Measurements from ENCODE around the gene AMOT.
"Not testable (repeated sequence)": the region's sequence is repeated elsewhere in the genome, so short reads cannot be mapped to it uniquely, and the experiment has no call there.

Gene AMOT, protein sequence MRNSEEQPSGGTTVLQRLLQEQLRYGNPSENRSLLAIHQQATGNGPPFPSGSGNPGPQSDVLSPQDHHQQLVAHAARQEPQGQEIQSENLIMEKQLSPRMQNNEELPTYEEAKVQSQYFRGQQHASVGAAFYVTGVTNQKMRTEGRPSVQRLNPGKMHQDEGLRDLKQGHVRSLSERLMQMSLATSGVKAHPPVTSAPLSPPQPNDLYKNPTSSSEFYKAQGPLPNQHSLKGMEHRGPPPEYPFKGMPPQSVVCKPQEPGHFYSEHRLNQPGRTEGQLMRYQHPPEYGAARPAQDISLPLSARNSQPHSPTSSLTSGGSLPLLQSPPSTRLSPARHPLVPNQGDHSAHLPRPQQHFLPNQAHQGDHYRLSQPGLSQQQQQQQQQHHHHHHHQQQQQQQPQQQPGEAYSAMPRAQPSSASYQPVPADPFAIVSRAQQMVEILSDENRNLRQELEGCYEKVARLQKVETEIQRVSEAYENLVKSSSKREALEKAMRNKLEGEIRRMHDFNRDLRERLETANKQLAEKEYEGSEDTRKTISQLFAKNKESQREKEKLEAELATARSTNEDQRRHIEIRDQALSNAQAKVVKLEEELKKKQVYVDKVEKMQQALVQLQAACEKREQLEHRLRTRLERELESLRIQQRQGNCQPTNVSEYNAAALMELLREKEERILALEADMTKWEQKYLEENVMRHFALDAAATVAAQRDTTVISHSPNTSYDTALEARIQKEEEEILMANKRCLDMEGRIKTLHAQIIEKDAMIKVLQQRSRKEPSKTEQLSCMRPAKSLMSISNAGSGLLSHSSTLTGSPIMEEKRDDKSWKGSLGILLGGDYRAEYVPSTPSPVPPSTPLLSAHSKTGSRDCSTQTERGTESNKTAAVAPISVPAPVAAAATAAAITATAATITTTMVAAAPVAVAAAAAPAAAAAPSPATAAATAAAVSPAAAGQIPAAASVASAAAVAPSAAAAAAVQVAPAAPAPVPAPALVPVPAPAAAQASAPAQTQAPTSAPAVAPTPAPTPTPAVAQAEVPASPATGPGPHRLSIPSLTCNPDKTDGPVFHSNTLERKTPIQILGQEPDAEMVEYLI

DNA sequence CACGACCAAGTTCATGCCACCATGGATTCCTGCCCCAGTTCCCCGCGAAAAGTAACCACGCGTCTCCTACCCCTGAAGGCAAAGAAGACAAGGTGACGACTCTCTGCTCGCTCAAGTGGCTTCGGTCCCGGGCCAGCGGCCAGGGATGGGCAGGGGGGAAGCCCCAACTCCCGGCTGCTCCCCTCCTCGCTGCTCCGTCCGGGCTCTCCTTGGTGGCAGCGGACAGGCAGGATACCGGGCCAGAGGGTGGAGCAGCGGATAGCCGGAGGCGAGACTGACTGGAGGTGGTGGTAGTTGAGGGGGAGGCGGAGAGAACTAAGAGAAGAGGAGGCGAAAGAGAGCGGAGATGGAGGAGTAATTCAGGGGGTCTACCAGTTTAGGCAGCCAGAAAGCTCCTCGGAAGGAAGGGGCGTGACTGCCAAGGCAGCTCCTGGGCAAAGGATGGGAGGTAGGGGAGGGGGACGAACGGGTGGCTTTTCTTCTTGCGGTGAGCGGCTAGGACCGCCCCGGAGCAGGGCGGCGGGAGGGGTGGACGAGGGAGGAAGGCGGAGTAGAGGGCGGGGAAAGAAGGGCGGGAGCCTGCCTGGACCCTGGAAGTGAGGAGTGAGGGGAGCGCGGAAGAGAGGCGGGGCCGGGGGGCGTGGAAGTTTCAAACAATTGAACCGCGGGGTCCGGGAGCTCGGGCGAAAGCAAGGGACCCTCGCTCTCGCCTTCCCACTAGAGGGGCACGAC, at the start of gene AMOT:
Gene AMOT (minus strand): TSS at position 450 of the 732 bp plus-strand sequence. CDS start 17,705 bp downstream, outside the sequence.
- no peak for DNase-seq (ENCODE audit: extremely low spot score, insufficient read length, low read depth)
- FAIRE-seq, result no peak

GRCh38 chrX:112889400-112889799, 48.8 kb upstream of the AMOT start:
- no peak for DNase-seq (ENCODE audit: extremely low spot score, insufficient read length, low read depth)
- FAIRE-seq, result peak; percentile 77

DNA sequence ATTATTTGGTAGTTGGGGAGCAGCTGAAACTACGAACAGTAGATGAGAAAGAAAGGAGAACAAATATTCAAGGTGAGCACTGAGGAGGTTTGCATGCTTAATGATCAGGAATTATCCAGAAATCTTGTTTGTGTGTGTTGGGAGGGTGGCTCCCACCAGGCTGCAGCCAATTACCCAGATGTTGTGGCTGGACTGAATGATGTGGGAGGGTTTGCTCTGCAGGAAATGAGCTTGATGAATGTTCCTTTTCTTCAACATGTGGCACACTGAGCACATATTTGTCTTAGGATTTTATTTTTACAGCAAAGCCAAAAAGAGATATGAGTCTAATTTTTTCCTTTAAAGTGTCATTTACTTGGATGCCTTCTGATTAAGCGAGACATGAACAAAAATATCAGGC, 48.3 kb upstream of the AMOT start:
- DNase-seq (ENCODE audit: extremely low spot score, insufficient read length, low read depth) (no peak), FAIRE-seq (no peak)

DNA sequence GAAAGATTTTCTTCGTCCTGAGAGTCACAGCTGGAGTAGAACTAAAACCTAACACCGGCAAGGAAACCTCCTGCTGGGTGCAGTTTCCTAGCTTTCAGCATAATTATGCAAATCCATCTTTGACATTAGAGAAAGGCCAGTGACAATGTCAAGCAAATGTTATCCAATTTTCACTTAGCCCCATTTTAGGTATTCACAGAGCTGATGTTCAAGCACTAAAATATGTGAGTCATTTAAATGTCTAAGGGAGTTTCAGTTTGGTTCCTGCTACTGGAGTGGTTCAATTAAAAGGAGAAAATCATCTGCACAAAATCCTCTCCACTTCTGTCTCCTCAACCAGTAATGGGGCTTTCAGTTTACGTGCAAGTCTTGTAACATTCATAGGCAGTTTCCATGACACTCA, 37.1 kb upstream of the AMOT start:
- DNase-seq (ENCODE audit: extremely low spot score, insufficient read length, low read depth) (no peak), FAIRE-seq (peak; percentile 78)

DNA sequence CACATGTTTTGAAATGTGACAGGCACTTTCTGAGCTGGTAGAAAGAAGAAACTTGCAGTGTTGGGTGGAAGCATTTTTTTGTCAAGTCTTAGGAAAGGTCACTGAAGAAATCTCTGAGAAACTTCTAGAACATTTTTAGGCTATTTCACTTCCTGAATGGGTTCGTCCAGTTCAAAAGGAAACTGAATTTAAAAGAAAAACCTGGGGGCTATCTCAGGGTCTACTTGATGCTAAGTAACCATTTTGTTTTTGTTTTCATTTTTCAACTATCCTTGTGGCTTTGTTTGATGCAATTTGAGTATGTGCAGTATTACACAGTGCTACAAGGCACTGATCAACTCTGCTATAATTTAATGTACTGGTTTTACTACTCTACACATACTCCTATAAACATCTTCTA, 34.0 kb upstream of the AMOT start:
- DNase-seq (ENCODE audit: extremely low spot score, insufficient read length, low read depth) (no peak), FAIRE-seq (no peak)

GRCh38 chrX:112874175-112874574, 33.5 kb upstream of the AMOT start:
- DNase-seq (ENCODE audit: extremely low spot score, insufficient read length, low read depth) (no peak), FAIRE-seq (no peak)

- DNase-seq (ENCODE audit: extremely low spot score, insufficient read length, low read depth) (no peak), FAIRE-seq (no peak)
These were observed 28.0 kb upstream of the AMOT start for GRCh38 chrX:112868586-112868985.

GRCh38 chrX:112867570-112867969, 26.9 kb upstream of the AMOT start:
- DNase-seq (ENCODE audit: extremely low spot score, insufficient read length, low read depth), result no peak
- peak; percentile 33 for FAIRE-seq

- no peak for DNase-seq (ENCODE audit: extremely low spot score, insufficient read length, low read depth)
- FAIRE-seq, result no peak
These were observed 25.5 kb upstream of the AMOT start for GRCh38 chrX:112866175-112866574.

GRCh38 chrX:112865464-112866025, 24.9 kb upstream of the AMOT start:
- DNase-seq (ENCODE audit: extremely low spot score, insufficient read length, low read depth) (no peak), FAIRE-seq (no peak)

DNA sequence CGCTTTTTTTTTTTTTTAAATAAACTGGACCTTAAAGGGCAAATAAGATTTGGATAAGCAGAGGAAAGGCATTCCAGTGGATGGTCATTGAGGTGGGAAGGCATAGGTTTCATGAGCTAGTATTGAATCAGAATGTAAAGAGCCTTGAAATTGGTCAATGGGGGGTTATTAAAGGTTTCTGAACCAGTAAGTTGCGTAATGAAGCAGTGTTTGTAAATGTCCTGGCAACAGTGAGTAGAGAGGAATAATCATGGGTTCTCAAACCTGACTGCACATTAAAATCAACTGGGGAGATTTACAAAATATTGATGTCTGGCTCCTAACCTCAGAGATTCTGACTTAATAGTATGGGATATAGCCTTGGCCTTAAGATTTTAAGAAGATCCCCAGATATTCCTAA, 23.2 kb upstream of the AMOT start:
- no peak for FAIRE-seq
- no peak for DNase-seq (ENCODE audit: extremely low spot score, insufficient read length, low read depth)

GRCh38 chrX:112857478-112857878, 16.8 kb upstream of the AMOT start:
- FAIRE-seq (no peak), DNase-seq (ENCODE audit: extremely low spot score, insufficient read length, low read depth) (no peak)

- not testable (repeated sequence) for DNase-seq (ENCODE audit: extremely low spot score, insufficient read length, low read depth); FAIRE-seq
These were observed 14.3 kb upstream of the AMOT start for GRCh38 chrX:112854901-112855300.

DNA sequence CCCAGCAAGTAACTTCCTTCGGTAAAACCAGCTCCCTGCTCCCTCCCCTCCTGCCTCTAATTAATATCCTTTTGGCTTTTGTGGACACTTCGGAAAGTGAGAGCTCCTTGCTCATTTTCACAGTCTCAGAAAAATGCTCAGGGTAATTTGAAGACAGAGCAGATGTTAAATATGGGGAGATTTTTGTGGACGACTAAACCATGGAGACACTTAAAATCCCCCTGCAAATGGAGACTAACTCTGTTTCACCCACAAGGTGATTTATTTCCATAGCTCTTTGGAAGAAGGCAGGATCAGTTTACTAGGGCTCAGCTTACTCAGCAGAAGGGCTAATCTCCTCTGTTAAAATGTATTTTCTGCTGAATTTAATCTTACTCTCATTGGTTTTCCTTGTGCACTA, 12.2 kb upstream of the AMOT start:
- FAIRE-seq, result no peak

GRCh38 chrX:112851806-112852205, 11.2 kb upstream of the AMOT start:
- FAIRE-seq (no peak), DNase-seq (ENCODE audit: extremely low spot score, insufficient read length, low read depth) (no peak)

More for the DNA sequence above, 12.2 kb upstream of the AMOT start:
- DNase-seq (ENCODE audit: extremely low spot score, insufficient read length, low read depth), result no peak

DNA sequence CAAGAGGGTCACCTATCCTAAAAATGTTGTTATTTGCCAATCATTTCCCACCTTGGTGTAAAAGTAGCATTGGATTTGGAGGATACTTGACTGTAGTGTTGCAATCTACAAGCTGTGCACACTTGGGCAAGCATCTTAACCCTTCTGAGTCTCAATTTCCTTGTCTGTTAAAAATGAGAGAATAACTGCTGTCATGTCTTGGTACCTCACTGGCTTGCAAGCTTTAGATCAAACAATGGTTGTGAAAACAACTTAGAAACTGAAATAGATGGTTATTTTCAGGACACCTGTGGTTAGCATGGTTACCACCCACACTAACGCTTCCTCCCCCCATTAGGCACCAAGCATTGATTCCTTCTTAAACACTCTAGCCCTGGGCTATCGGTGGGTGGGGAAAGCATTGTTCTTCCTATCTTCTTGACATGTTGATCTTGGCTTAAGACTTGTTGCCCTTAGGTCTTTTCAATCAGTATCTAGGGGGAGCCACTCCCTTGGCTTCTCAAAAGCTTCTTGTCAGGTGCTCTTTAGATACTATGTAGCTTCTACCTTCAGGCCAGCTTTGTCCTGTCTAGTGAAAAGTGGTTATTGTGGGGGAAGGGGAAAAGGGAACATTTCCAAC, 10.6 kb upstream of the AMOT start:
- peak; percentile 100 for FAIRE-seq

GRCh38 chrX:112849016-112849415, 8.4 kb upstream of the AMOT start:
- DNase-seq (ENCODE audit: extremely low spot score, insufficient read length, low read depth) (no peak), FAIRE-seq (peak; percentile 84)

More for the DNA sequence above, 10.6 kb upstream of the AMOT start:
- no peak for DNase-seq (ENCODE audit: extremely low spot score, insufficient read length, low read depth)

DNA sequence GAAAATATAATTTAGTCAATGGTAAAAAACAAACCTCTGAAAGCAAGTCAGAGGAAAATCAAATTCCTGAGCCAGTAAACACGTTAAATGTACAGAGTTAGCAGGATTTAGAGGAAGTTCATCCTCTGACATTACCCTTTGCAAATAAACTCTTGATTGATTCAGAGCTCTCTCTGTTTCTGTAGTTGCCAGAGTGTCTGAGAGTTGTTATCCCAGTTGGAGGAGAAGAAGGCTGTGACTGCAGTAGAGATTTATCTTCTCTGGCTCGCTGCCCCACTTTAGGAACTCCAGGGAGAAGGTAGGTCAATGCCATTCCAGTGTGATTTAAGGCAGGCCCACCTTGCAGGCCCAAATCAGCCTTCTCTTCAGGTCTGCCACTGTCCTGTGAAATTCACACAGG, 6.2 kb upstream of the AMOT start:
- DNase-seq (ENCODE audit: extremely low spot score, insufficient read length, low read depth), result no peak
- FAIRE-seq, result peak; percentile 39

GRCh38 chrX:112846187-112846586, 5.6 kb upstream of the AMOT start:
- DNase-seq (ENCODE audit: extremely low spot score, insufficient read length, low read depth) (no peak), FAIRE-seq (no peak)
